ENCODE measurements around the gene RABGAP1L. TPM values are rescaled to one million over a fixed set of nuclear protein-coding genes. Genes with fewer than 3 reads are reported as not detected.

RABGAP1L gene
- total and polyA plus RNA-seq, 2 of the 8 experiments (the other 6 are each of a cell fraction or from before 2014, with no cell fraction given), result 33.3 to 156 TPM

DNA sequence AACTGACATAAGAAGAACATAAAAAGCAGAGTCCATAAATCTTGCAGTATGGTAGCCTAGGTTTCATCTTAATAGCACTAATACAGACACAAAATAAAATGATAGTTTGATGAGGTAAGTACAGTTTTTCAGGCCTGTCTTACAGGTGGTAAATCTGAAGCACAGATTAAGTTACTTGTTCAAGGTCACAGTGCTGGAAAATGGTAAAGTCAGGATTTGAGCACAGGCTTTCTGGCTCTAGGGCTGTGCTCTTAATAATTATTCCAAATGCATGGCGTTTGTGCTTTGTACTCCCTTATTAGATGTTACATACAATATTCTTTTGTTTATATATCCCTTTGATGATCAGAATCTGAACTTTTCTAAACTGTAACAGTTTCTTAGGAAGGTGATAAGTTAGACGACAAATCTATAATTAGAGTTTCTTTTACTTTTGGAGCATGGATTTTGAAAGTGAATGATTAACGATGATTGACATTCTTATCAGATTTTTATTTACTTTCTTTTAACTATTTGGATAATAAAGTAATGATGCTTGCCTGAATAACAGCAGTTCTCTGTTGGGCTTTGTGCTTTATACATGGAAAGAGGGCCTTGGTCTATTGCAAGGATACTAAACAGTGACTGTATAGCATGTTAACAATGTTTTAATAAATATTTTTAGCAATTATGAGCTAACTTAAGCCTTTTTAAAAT is 738.9 kb downstream of the RABGAP1L start:
- no peak overlapping the region for H3K4me2 ChIP-seq (ENCODE audit: insufficient read depth in 1 of 2, low read depth in 2 of 2, low read length in 2 of 2)
- peaks cover 19 to 90% of the 10 kb centered on the region in 2 experiments for H3K79me2 ChIP-seq (ENCODE audit: control insufficient read depth in 1 of 2, insufficient read depth in 2 of 2, low read length in 2 of 2)
- POLR2A ChIA-PET (ENCODE audit: partially characterized antibody), result no interaction called here
- TF ChIP-seq KDM4A (IDR thresholded peaks at IDR 0.05; ENCODE audit: low read depth, low read length, severe bottlenecking) (no peak), CHD2 (IDR thresholded peaks at IDR 0.05; ENCODE audit: low read length) (no peak), RAD21 (IDR thresholded peaks at IDR 0.05 in 1 of 2, conservative IDR thresholded peaks at IDR 0.05 in 1 of 2; ENCODE audit: low read depth in 2 of 2, low read length in 2 of 2) (no peak)

More for the DNA sequence above, 738.9 kb downstream of the RABGAP1L start:
- no peak overlapping the region for H4K5ac ChIP-seq (ENCODE audit: insufficient read length, low read depth, low read length)
- peaks cover 9% of the 10 kb centered on the region; the same call in 1 of the 2 replicates for H3K79me1 ChIP-seq (ENCODE audit: low read depth, low read length)
- H2BK15ac ChIP-seq (ENCODE audit: low read length), result no peak overlapping the region
- no peak overlapping the region for H3K23ac ChIP-seq (ENCODE audit: insufficient read length)
- H3K56ac ChIP-seq (replicated peaks; ENCODE audit: insufficient read length, low read depth, low read length), result no peak overlapping the region
- H4K91ac ChIP-seq (replicated peaks; ENCODE audit: insufficient read length, low read length), result no peak overlapping the region
- no peak overlapping the region for H2BK20ac ChIP-seq (ENCODE audit: low read length)
- FAIRE-seq (no peak), DNase-seq (ENCODE audit: low read depth in 1 of 2, low spot score in 2 of 2) (no peak)
- CTCF ChIA-PET (ENCODE audit: partially characterized antibody), result no interaction called here
- WGBS, 2 experiments (ENCODE audit: extremely low coverage in 1 of 2, insufficient coverage in 1 of 2, insufficient read length in 1 of 2, insufficient replicate concordance in 2 of 2, low coverage in 1 of 2, low lambda C conversion rate in 2 of 2, missing lambda C conversion rate in 1 of 2), result 94% methylated on average over 3 of the region's 3 CpGs; no CpG with 5 or more reads in 1 of the 2 experiments
- H3K27me3 ChIP-seq (replicated peaks in 1 of 4; ENCODE audit: control insufficient read depth in 3 of 4, extremely low read depth in 1 of 4, insufficient read depth in 3 of 4, low read length in 3 of 4), result no peaks in the 10 kb centered on the region
- no peak overlapping the region for H3K27ac ChIP-seq (ENCODE audit: low read depth, low read length)
- no peak overlapping the region for H2AFZ ChIP-seq (ENCODE audit: low read length)
- no peak overlapping the region for H2AK5ac ChIP-seq (ENCODE audit: low read depth, low read length)
- H3K18ac ChIP-seq (ENCODE audit: extremely low read depth, low read length), result no peak overlapping the region
- H4K20me1 ChIP-seq (replicated peaks in 1 of 2; ENCODE audit: control insufficient read depth in 1 of 2, insufficient read depth in 2 of 2, low read length in 2 of 2), result peaks cover 6 to 10% of the 10 kb centered on the region in 2 experiments
- H3K4me3 ChIP-seq (ENCODE audit: extremely low read depth in 1 of 4, insufficient read depth in 2 of 4, low read depth in 3 of 4, low read length in 4 of 4), result no peak overlapping the region
- H3K9ac ChIP-seq (replicated peaks in 1 of 4; ENCODE audit: extremely low read depth in 1 of 4, low read depth in 3 of 4, low read length in 3 of 4), result peak overlapping the region in 1 of 4 experiments; percentile 8; a peak in 1 of 7 replicates
- no peak overlapping the region for H2BK12ac ChIP-seq (ENCODE audit: low read depth, low read length)
- no peak overlapping the region for H4K8ac ChIP-seq (ENCODE audit: extremely low read depth, insufficient read depth, low read length)
- peaks cover 0 to 10% (median under 1%) of the 10 kb centered on the region in 4 experiments; a peak in 4 of 7 replicates for H3K4me1 ChIP-seq (replicated peaks in 1 of 4; ENCODE audit: control insufficient read depth in 3 of 4, insufficient read depth in 4 of 4, low read length in 3 of 4)
- no peaks in the 10 kb centered on the region for H3K9me3 ChIP-seq (ENCODE audit: insufficient read depth in 2 of 2, low read depth in 1 of 2, low read length in 1 of 2)
- no peak overlapping the region for H3K4ac ChIP-seq (replicated peaks; ENCODE audit: insufficient read length, low read depth, low read length)
- no peaks in the 10 kb centered on the region for H3K23me2 ChIP-seq (ENCODE audit: low read depth, low read length)
- no peak overlapping the region for H3K14ac ChIP-seq (ENCODE audit: insufficient read length)
- H2BK120ac ChIP-seq (replicated peaks; ENCODE audit: low read depth, low read length), result no peak overlapping the region
- H2BK5ac ChIP-seq (ENCODE audit: low read depth, low read length), result no peak overlapping the region
- H3K36me3 ChIP-seq (ENCODE audit: control insufficient read depth in 2 of 4, insufficient read depth in 4 of 4, low read length in 3 of 4), result peaks cover 3 to 77% (median 35%) of the 10 kb centered on the region in 4 experiments; a peak in 7 of 8 replicates

All from H1 (cell line).